ENCODE results near the gene CMSS1.

DNA sequence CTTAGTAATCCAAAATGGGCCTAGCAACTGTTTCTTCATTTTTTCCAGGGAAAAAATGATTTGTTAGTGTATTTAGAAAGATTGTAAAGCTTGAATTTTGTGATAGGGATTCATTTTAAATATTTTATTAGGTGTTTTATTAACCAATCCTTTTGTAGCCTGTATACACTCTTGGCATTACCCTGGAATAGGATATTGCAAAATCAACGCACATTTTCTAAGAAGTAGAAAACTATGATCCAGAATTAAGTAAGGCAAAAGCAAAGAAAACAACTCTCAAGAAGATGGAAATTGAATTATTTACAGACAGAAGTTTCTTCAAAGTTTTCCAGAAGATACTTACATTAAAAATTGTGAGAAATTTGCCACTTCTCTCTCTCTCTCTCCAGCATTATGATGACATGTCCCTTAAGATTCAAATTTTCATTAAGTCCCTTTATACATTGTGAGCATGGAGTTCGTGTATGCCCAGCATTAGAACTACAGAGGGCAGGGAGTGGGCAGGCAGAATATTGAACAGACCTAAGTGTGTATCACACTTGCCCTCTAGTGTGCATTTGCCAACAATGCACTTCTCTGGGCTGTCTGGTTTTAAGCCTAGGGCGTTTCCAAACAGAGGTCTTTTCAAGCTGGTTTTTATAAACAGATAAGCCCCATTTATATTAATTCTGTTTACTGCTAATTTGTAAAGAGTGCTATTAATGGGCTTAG lies 28.5 kb upstream of the CMSS1 start:
- TF ChIP-seq CTCF (IDR thresholded peaks at IDR 0.05; ENCODE audit: low read length): peak; percentile 72
- no peak for TF ChIP-seq EZH2 (optimal IDR thresholded peaks at IDR 0.05; ENCODE audit: low read depth, low read length)
- TF ChIP-seq EZH2phosphoT487 (IDR thresholded peaks at IDR 0.05; ENCODE audit: low read length): no peak

Data from MM.1S (cell line).